NCI-H510A (cell line): ENCODE measurements around the gene SPIRE1.
A peak's percentile ranks its signal among the peaks of the same experiment; 100 is the strongest.
"Not testable (repeated sequence)": the region's sequence is repeated elsewhere in the genome, so short reads cannot be mapped to it uniquely, and the experiment has no call there.

Source experiments
- DNase-seq: peaks from one replicate; lab custom pipeline; 2025; lab: John Stamatoyannopoulos, UW

Gene SPIRE1

GRCh38 chr18:12645751-12646203, 12.1 kb downstream of the SPIRE1 start:
- peak; percentile 66 for DNase-seq

- no peak for DNase-seq
Observed at GRCh38 chr18:12645254-12645653, 12.7 kb downstream of the SPIRE1 start.

- DNase-seq = not testable (repeated sequence)
Observed at GRCh38 chr18:12643756-12644155, 14.2 kb downstream of the SPIRE1 start.

GRCh38 chr18:12640881-12641200, 17.1 kb downstream of the SPIRE1 start:
- DNase-seq = no peak

- no peak for DNase-seq
Observed at GRCh38 chr18:12639990-12640880, 17.7 kb downstream of the SPIRE1 start.

- no peak for DNase-seq
Observed at GRCh38 chr18:12638644-12639124, 19.2 kb downstream of the SPIRE1 start.

GRCh38 chr18:12637901-12638643, 19.8 kb downstream of the SPIRE1 start:
- DNase-seq = no peak

GRCh38 chr18:12637393-12637792, 20.5 kb downstream of the SPIRE1 start:
- no peak for DNase-seq

GRCh38 chr18:12631831-12632477, 26.0 kb downstream of the SPIRE1 start:
- DNase-seq = no peak

- DNase-seq = no peak
Observed at GRCh38 chr18:12630136-12630535, 27.8 kb downstream of the SPIRE1 start.

- DNase-seq = no peak
Observed at GRCh38 chr18:12628706-12629702, 28.9 kb downstream of the SPIRE1 start.

- DNase-seq = not testable (repeated sequence)
Observed at GRCh38 chr18:12627199-12627598, 30.7 kb downstream of the SPIRE1 start.

GRCh38 chr18:12625241-12625640, 32.7 kb downstream of the SPIRE1 start:
- DNase-seq = no peak

- DNase-seq = no peak
Observed at GRCh38 chr18:12621742-12622306, 36.1 kb downstream of the SPIRE1 start.

- no peak for DNase-seq
Observed at GRCh38 chr18:12615748-12616147, 42.2 kb downstream of the SPIRE1 start.

GRCh38 chr18:12608301-12608700, 49.6 kb downstream of the SPIRE1 start:
- no peak for DNase-seq

GRCh38 chr18:12606592-12607315, 51.2 kb downstream of the SPIRE1 start:
- DNase-seq = no peak

- no peak for DNase-seq
Observed at GRCh38 chr18:12604445-12605007, 53.4 kb downstream of the SPIRE1 start.

- no peak for DNase-seq
Observed at GRCh38 chr18:12599966-12600365, 57.9 kb downstream of the SPIRE1 start.

GRCh38 chr18:12599543-12599942, 58.4 kb downstream of the SPIRE1 start:
- peak; percentile 20 for DNase-seq
